Motor neuron (in vitro differentiated cells): Measurements from ENCODE around the gene C11orf71. TPM values are rescaled to one million over a fixed set of nuclear protein-coding genes. Genes with fewer than 3 reads are reported as not detected.

Experiments
- ATAC-seq, 8 experiments: fragments of 200-7000 bp; cut with Tn5 transposase; replicated peaks in 6 of 8; 2 replicates each; pipeline ENCODE4 v1.8.0; 2021; ENCODE audit warnings: mild to moderate bottlenecking in 8 of 8, moderate library complexity in 8 of 8
- H3K27ac ChIP-seq, 2 donors: fragments of 250-450 bp; sonication (Bioruptor Pico); 2 replicates each; pipeline ENCODE4 v1.9.0; 2021; ENCODE audit warnings: antibody characterized with exemption in 2 of 2, mild to moderate bottlenecking in 2 of 2, moderate library complexity in 1 of 2
- H3K4me1 ChIP-seq, 2 donors: fragments of 250-450 bp; sonication (Bioruptor Pico); replicated peaks in 1 of 2; 2 replicates each; pipeline ENCODE4 v1.6.1; 2021; ENCODE audit warnings: antibody characterized with exemption in 2 of 2, mild to moderate bottlenecking in 2 of 2, moderate library complexity in 1 of 2
- H3K4me3 ChIP-seq, 5 donors: fragments of 250-450 bp; sonication (Bioruptor Pico); 2 replicates each; pipeline ENCODE4 v1.9.0; 2021; ENCODE audit warnings: antibody characterized with exemption in 5 of 5, mild to moderate bottlenecking in 5 of 5, moderate library complexity in 4 of 5
- WGBS, 10 experiments: fragments of 450-650 bp; shearing (Covaris generic); methylation state at CpG; one replicate each; pipeline ENCODE4 v1.0.0; 2022; 5-methylcytosine and 5-hydroxymethylcytosine counted together
- in situ Hi-C, 9 experiments: fragments of 400-800 bp; cut with MboI; loops; one replicate each; pipeline ENCODE4 v1.15.0; 2021; ENCODE audit warnings: low sequenced_read_pairs in 9 of 9, low pct_unique_long_range_greater_than_20kb in 2 of 9; ENCODE audit not compliant: unreplicated experiment in 9 of 9
- total RNA-seq, 8 experiments: library from RNA; unstranded; fragments of 300-600 nt; gene quantifications; 2 replicates each; pipeline versions ENCODE4 v1.2.3 to v1.2.4, GENCODE V29; 2022

Gene C11orf71
- total RNA-seq, 8 experiments from 2014 or later, result 11.0 to 21.9 (median 14.5) TPM

DNA sequence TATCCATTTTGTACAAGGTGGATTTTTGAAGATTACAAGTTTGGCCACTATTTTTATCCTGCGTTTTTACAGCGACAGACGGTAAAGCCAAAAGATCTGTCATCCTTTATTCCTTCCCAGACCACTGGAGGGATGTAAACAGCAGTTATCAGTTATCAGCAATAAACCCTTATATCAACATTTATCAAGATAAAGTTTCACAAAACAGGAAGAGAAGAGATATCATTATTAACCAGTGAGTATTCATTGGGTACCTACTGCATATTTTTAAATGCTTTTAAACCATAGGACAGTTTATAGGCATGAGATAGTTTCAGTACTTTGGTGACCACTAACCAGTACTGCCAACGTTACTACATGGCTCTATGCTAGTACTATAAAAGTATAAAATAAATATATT lies 33.1 kb upstream of the C11orf71 start:
- H3K4me3 ChIP-seq, result no peak overlapping the region
- no peak overlapping the region for H3K27ac ChIP-seq
- no peak for ATAC-seq
- no peaks in the 10 kb centered on the region for H3K4me1 ChIP-seq
- in situ Hi-C loops, result no loop called here
- 60 to 90% (median 75%) methylated on average over 1 to 4 of the region's 4 CpGs; no CpG with 5 or more reads in 1 of the 10 experiments for WGBS, 10 experiments

DNA sequence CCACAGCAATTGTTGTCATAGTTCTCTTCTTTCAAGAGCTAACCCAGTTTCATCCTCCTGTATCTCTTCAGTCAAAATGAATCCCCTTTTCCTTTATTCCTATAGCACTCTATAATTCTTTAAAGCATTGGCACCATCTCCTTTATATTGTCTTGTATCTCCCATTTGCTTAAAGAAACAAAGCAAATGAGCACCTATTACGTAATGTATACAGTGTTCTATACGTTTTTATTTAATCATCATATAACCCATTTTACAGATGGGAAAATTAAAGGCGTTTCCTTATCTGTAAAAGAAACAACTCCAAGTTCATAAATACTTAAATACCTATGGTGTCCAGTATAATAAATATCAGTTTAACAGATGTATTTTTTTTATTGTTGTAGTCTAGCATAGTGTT lies 32.6 kb upstream of the C11orf71 start:
- ATAC-seq, result no peak
- Histone ChIP-seq H3K27ac (no peak overlapping the region), H3K4me3 (no peak overlapping the region), H3K4me1 (no peaks in the 10 kb centered on the region)
- 64 to 100% (median 80%) methylated on average over 2 to 3 of the region's 3 CpGs; no CpG with 5 or more reads in 2 of the 10 experiments for WGBS, 10 experiments
- in situ Hi-C loops, result no loop called here

DNA sequence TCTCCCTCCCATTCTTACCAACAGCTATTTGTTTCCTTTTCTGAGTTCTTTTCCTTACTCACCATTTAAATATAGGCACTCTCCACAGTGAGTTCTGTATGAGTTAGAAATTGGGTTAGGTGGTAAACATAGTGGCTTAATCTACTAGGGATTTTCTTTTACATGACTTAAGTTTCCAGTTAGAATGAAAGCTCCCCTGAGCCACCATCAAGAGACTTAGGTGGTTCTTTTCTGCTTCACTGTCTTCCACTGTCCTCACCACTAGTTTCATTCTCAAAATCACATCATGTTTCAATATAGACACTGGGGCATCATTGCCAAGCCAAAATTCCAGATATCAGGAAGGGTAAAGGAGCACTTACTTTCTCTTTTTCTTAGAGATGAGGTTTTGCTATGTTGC lies 30.0 kb upstream of the C11orf71 start:
- Histone ChIP-seq H3K27ac (no peak overlapping the region), H3K4me1 (no peaks in the 10 kb centered on the region), H3K4me3 (no peak overlapping the region)
- in situ Hi-C loops, result no loop called here
- ATAC-seq, result no peak

DNA sequence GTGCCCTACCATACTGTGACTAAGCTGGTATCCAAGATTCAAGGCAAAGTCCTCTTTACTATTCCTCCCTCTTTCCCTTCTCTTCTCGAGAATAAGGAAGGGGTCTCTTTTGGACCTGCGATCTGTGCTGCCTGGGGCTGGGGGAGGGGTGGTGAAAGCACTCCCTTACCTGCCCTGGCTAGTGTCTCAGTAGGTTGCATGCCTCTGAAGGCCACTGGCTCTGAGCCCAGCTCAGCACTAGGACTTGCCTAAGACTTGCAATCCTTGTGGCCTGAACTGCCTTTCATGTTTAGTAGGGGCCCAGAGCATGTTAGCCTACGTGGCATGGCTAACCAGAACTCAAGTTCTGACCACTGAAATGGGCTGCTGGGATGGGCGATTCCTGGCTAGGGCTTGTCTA lies 26.0 kb upstream of the C11orf71 start:
- ATAC-seq, result no peak
- no peak overlapping the region for H3K27ac ChIP-seq
- no peak overlapping the region for H3K4me3 ChIP-seq
- no peaks in the 10 kb centered on the region for H3K4me1 ChIP-seq
- WGBS, 10 experiments, result 75 to 100% (median 79%) methylated on average over 1 to 4 of the region's 4 CpGs; no CpG with 5 or more reads in 6 of the 10 experiments
- in situ Hi-C loops, result no loop called here

DNA sequence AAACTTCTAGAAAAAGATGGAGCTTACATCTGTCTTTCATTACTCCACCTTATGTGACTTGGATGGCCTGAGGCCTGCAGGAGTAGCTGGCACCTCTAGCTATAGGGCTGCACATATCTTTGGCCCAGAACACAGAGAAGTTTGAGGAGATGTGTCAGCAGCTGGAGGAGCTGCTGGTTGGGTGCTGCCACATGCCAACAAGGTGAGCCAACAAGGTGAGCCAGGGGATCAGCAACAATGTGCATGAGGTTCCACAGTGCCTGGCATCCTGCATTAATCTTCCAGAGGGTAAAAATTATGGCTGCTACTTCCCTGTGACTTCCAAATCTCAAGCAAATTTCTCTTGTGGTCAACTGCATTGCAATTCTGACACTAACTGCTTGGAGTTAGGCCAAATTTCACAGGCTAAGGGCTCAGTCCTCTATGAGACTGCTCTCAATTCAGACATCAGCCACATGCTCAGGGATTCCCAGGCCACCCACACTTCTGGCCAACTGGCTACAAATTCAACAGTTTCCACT lies 16.2 kb upstream of the C11orf71 start:
- Histone ChIP-seq H3K4me3 (no peak overlapping the region), H3K4me1 (no peaks in the 10 kb centered on the region), H3K27ac (no peak overlapping the region)
- in situ Hi-C loops, result no loop called here
- peak in 3 of 8 experiments; percentile 25 to 64 (median 54) for ATAC-seq

DNA sequence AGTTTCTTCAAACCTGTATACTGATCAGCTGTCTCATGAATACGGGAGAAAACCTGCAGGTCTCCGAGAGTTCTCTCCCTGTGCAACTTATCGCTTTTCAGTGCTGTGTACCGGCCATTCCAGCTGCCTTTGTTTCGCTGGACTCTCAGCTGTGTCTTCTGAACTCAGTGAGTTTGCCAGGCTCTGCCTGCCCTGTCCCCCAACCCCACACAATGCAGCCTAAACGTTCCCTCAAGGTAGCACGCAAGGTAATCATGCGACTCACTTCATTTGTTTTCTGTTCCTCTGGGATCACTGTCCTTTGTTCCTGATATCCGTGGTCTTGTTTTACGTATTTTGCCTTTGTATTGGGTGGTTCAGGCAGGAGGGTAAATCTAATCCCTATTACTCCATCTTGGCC lies 13.6 kb upstream of the C11orf71 start:
- no peaks in the 10 kb centered on the region for H3K4me1 ChIP-seq
- 67 to 100% (median 78%) methylated on average over 3 to 9 of the region's 10 CpGs for WGBS, 10 experiments
- in situ Hi-C loops, result no loop called here
- H3K4me3 ChIP-seq, result no peak overlapping the region
- ATAC-seq, result peak in 1 of 8 experiments; percentile 19
- no peak overlapping the region for H3K27ac ChIP-seq

DNA sequence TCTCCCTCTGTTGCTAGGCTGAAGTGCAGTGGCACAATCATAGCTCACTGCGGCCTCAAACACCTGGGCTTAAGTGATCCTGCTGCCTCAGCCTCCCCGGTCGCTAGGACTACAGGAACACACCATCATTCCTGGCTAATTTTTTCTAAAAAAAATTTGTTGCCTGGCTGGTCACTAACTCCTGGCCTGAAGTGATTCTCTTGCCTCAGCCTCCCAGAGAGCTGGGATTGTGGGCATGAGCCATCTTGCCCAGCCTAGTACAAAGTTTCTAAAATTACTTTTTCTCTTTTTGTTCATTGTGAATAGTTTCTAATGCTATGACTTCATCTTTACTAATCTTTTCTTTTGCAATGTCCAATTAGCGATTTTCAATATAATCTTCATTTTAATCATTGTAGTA lies 12.6 kb upstream of the C11orf71 start:
- 65 to 100% (median 91%) methylated on average over 1 to 4 of the region's 4 CpGs; no CpG with 5 or more reads in 1 of the 10 experiments for WGBS, 10 experiments
- in situ Hi-C loops, result no loop called here
- ATAC-seq, result no peak

DNA sequence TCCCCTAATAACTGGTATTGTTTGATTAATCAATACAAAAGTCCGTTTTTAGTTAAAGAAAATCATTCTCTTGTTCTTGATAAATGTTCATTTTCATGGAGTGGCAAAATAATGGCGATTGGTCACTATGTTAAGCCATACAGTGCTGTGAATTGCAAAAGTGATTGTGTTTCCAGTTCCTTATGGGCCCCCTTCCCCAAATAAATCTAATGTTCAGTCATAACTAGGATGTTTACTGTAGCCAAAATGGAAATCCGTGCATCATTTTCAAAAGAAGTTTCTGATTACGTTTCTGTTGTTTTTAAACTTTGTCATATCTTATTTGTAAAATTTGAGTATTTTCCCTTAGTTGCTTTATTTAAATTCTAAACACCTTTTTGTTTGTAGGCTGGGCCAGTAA lies 1.0 kb upstream of the C11orf71 start:
- peaks cover 2 to 21% of the 10 kb centered on the region in 2 donors for H3K4me1 ChIP-seq
- in situ Hi-C loops, result no loop called here
- H3K4me3 ChIP-seq, result peak overlapping the region; percentile 64 to 84 (median 72)
- H3K27ac ChIP-seq, result peak overlapping the region; percentile 93 to 96
- WGBS, 10 experiments, result 0 to 4% (median 0%) methylated on average over 3 to 4 of the region's 4 CpGs
- no peak for ATAC-seq

More for the DNA sequence above, 12.6 kb upstream of the C11orf71 start:
- Histone ChIP-seq H3K27ac (no peak overlapping the region), H3K4me1 (no peaks in the 10 kb centered on the region), H3K4me3 (no peak overlapping the region)

DNA sequence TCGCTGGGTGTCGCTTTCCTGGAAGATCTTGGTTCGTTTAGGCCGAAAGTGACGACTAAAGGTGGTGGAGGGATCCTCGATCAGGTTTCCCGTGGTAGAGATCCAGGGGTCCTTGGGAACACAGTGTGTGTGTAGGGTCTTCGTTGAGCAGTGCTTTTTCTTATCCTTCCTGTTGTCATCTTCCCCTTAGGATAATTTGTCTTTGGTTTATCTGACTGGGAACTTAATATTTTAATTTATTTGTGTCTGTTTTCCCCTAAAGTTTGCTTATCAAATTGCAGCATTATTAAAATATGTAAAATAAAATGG lies 558 bp upstream of the C11orf71 start:
- no peak for ATAC-seq
- Histone ChIP-seq H3K4me1 (peaks cover 2 to 21% of the 10 kb centered on the region in 2 donors), H3K27ac (peak overlapping the region; percentile 93 to 96), H3K4me3 (peak overlapping the region; percentile 64 to 84 (median 72))
- in situ Hi-C loops, result no loop called here
- 0% methylated on average over 3 to 7 of the region's 8 CpGs; no CpG with 5 or more reads in 8 of the 10 experiments for WGBS, 10 experiments

DNA sequence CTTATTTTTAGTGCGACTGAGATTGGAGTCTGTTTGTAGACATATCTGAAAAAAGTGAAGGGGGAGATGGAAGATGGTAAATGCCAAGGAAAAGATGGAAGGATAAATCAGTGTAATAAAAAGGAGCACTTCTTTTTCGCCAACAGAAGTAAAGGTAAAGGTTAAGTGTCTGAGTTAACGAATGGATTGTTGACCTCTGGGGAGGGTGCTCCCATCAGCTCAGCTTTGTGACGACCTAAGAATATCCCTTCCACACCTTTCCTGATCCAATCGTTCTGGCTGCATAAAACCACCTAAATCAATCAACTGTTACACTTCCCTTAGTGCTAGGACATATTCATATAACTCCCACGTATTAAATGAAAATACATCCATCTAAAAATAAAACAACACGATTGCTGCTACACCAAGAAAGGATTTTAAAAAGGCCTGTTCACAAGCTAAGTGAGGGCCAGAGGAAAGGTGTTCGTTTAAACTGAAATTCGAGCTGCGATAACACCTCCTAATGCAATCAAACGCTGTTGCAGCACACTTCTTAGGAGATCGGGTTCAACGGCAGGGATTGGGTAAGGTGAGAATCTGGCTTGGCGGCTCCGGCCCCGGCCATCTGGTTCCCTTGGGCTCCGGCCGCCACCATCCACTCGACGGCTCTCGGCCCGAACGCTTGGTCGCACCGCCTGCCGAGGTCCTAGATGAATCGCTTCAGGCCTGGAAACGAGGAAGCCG lies 658 bp downstream of the C11orf71 start:
- in situ Hi-C loops, result no loop called here
- Histone ChIP-seq H3K4me1 (peaks cover 2 to 21% of the 10 kb centered on the region in 2 donors), H3K27ac (peak overlapping the region; percentile 93 to 96), H3K4me3 (peak overlapping the region; percentile 64 to 84 (median 72))
- peak; percentile 21 to 63 (median 47) for ATAC-seq
- WGBS, 10 experiments, result 5 to 47% (median 14%) methylated on average over 3 to 14 of the region's 29 CpGs

DNA sequence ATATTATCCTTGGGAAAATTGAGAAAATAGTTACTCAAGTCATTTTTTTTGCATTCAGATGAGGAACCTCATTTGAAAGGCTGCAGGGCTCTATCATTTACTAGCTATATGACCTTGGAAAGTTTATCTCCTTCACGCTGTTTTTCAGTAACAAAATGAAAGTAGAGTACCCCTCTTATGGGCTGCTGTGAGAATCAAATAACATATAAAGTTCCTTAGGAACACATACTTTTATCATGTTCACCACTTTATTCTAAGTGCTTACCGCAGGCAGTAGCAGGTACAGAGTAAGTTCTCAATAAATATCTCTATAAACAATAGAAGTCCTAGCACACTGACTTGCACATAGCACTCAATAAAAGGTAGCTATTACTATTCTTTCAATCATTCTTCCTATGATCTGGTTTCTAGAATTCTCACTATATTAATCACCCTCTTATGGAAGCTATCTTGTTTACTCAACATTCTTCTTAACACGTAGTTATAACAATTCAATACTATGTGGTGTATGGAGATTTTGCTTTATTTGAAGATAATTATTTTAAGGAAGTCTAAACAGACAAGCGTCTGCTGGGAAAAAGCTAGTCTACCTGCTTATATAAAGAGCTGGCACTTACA lies 1.9 kb downstream of the C11orf71 start:
- Histone ChIP-seq H3K4me1 (peaks cover 2 to 21% of the 10 kb centered on the region in 2 donors), H3K27ac (no peak overlapping the region), H3K4me3 (peak overlapping the region in 1 of 5 donors; percentile 66)
- no peak for ATAC-seq
- WGBS, 10 experiments, result 88 to 100% (median 95%) methylated on average over 1 to 4 of the region's 4 CpGs; no CpG with 5 or more reads in 1 of the 10 experiments
- in situ Hi-C loops, result no loop called here

DNA sequence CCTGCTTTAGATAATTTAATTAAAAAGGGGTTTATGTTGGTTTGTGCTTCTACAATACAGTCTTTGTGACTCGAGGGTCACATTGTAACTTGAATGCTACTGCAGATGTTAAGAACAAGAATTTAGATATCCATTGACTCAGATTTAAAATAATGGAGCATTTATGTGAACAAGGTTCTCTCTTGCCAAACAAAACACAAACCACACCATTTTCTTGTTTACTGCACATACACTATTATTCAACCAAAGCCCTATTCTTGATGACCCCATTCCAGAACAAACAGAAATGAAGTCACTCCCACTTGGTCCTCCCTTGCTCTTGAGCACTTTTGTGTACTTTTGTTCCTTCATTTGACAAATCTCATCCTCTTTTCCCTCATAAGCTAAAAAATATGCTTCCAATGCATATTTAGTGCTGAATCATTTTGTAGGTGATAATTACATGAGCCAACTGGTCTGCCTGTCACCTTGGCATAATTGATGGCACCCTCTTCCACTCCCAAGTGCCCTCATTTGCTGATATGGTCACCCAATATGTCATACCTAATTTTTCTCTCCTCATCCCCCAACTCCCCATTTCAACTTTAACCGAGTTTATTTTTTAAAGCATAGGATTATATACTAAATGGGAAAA lies 2.8 kb downstream of the C11orf71 start:
- H3K4me3 ChIP-seq, result no peak overlapping the region
- no peak for ATAC-seq
- 43 to 100% (median 84%) methylated on average over 1 to 2 of the region's 2 CpGs for WGBS, 10 experiments
- in situ Hi-C loops, result no loop called here
- H3K27ac ChIP-seq, result no peak overlapping the region
- peaks cover 2 to 18% of the 10 kb centered on the region in 2 donors for H3K4me1 ChIP-seq

DNA sequence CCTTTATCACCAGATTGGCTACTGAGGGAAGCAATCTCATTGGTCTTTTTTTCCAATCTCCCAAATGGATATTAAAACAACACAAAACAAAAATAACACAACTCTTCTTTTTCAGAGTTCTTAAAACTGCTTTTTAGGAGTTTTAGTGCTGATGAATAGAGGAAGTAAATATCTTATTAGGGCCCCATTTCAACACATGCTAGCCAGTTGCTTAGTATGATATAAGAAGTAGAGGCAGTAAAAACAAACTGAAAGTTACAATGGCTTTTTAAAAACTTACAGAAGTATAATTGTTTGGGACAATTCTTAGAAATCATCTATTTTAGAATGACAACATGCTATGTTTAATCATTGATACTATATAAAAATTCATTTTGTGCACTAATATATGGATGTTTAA lies 3.4 kb downstream of the C11orf71 start:
- H3K4me3 ChIP-seq, result no peak overlapping the region
- no peak for ATAC-seq
- H3K27ac ChIP-seq, result no peak overlapping the region
- peaks cover 2 to 16% of the 10 kb centered on the region in 2 donors for H3K4me1 ChIP-seq
- in situ Hi-C loops, result no loop called here
